Measurements from ENCODE around the gene SLITRK1. TPM values are rescaled to one million over a fixed set of nuclear protein-coding genes. Genes with fewer than 3 reads are reported as not detected.

The SLITRK1 gene
- polyA plus RNA-seq, 1 donor (not counting 4 experiments of a cell fraction or from before 2014, with no cell fraction given): not detected

DNA sequence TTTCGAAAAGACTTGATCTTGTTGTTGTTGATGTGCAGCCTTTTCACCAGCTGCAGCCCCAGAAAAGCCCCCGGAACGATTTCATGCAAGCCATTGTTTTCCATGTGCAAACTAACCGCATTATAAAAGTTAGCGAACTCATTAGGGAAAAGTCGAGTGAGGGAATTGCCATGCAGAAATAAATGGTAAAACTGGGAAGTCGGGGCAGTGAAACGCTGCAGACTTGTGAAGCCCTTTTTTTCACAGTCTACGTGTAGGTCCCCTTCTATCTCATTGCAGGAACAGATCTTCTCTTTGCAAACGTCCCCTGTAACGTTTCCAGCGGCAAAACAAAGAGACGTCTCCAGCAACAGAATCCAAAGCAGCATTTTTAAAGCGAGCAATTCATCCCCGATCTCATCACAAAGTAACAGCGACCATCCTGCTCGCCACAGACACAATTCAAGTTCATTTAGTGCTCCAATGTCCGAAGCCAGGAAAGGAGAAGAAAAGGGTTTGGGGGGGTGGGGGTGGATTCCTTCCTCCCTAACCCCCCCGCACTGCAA is 1.1 kb downstream of the SLITRK1 start:
- dilution Hi-C loops (cut with MboI; ENCODE audit: extremely low pct_ligation_motif_present, low sequenced_read_pairs): no loop called here
- Histone ChIP-seq H3K4me2 (ENCODE audit: control insufficient read depth, extremely low read depth, insufficient read depth, low read depth, low read length) (peak overlapping the region; percentile 72), H3K27me3 (ENCODE audit: control insufficient read depth, extremely low read depth, insufficient read depth, low read length) (peaks cover 56% of the 10 kb centered on the region)

DNA sequence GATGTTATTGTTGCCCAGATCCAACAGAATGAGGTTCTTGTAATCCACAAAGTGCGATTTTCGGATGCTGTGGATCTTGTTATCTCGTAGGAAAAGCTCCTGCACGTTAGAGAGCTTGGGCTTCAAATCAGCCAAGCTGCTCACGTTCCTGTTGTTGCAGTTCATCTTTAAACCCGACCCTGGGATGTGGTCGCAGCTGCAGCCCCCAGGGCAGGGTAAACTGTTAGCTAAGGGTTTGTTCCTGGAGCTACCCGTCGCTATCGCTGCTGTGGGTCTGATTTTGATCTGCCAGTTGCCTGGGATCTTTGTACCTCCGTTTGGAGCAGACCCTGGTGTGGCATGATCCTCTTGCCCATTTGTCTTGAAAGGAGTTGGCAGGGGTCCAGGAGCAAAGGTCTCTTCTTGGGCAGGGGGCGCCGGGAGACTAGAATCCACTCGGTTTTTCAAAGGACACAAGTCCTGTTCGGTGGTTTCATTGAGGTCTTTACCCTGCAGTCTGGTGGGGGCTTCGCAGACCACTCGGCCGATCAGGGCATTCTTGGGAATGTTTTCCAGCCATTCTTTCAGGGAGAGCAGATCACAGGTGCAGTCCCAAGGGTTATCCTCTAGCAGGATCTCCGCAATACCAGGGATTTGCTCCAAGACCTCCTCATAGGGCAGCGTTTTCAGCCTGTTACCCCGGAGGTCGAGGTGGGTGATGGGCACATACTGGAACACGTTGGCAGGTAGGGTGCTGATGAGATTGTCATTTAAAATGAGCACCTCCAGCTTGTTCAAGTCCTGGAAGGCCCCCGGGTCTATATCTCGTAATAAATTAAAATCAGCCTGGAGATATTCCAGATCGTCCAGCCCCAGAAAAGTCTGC is 1.8 kb downstream of the SLITRK1 start:
- H3K27ac ChIP-seq (ENCODE audit: control insufficient read depth, insufficient read depth, low read length): no peak overlapping the region
- TF ChIP-seq, protein P1, sequence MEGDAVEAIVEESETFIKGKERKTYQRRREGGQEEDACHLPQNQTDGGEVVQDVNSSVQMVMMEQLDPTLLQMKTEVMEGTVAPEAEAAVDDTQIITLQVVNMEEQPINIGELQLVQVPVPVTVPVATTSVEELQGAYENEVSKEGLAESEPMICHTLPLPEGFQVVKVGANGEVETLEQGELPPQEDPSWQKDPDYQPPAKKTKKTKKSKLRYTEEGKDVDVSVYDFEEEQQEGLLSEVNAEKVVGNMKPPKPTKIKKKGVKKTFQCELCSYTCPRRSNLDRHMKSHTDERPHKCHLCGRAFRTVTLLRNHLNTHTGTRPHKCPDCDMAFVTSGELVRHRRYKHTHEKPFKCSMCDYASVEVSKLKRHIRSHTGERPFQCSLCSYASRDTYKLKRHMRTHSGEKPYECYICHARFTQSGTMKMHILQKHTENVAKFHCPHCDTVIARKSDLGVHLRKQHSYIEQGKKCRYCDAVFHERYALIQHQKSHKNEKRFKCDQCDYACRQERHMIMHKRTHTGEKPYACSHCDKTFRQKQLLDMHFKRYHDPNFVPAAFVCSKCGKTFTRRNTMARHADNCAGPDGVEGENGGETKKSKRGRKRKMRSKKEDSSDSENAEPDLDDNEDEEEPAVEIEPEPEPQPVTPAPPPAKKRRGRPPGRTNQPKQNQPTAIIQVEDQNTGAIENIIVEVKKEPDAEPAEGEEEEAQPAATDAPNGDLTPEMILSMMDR (optimal IDR thresholded peaks at IDR 0.05 in 1 of 3, IDR thresholded peaks at IDR 0.05 in 1 of 3, conservative IDR thresholded peaks at IDR 0.05 in 1 of 3; ENCODE audit: extremely low read depth in 1 of 3, insufficient read depth in 2 of 3, low read length in 3 of 3): no peak
- peak; percentile 40 for TF ChIP-seq EZH2 (IDR thresholded peaks at IDR 0.05; ENCODE audit: low read length)
- dilution Hi-C loops (cut with MboI; ENCODE audit: extremely low pct_ligation_motif_present, low sequenced_read_pairs): no loop called here

More for the DNA sequence above, 1.1 kb downstream of the SLITRK1 start:
- no peak for TF ChIP-seq EZH2 (IDR thresholded peaks at IDR 0.05; ENCODE audit: low read length)
- TF ChIP-seq, protein P1 (optimal IDR thresholded peaks at IDR 0.05 in 1 of 3, IDR thresholded peaks at IDR 0.05 in 1 of 3, conservative IDR thresholded peaks at IDR 0.05 in 1 of 3; ENCODE audit: extremely low read depth in 1 of 3, insufficient read depth in 2 of 3, low read length in 3 of 3): no peak
- peak overlapping the region in 2 of 3 experiments; percentile 30 to 36 for H3K4me3 ChIP-seq (ENCODE audit: control insufficient read depth in 2 of 3, extremely low read depth in 1 of 3, insufficient read depth in 2 of 3, low read depth in 1 of 3, low read length in 3 of 3)
- H3K9me1 ChIP-seq (ENCODE audit: control insufficient read depth, extremely low read depth, insufficient read depth, low read length): no peaks in the 10 kb centered on the region
- no peak overlapping the region for H3K9ac ChIP-seq (ENCODE audit: control insufficient read depth, extremely low read depth, insufficient read depth, low read length)
- H3K4me1 ChIP-seq (ENCODE audit: control insufficient read depth, extremely low read depth, insufficient read depth, low read length): peaks cover 17% of the 10 kb centered on the region
- no peaks in the 10 kb centered on the region for H3K9me3 ChIP-seq (ENCODE audit: control insufficient read depth, low read depth, low read length)
- H2AFZ ChIP-seq (ENCODE audit: control insufficient read depth, low read length): no peak overlapping the region
- H3K79me2 ChIP-seq (ENCODE audit: control insufficient read depth, insufficient read depth, low read length): no peaks in the 10 kb centered on the region
- no peaks in the 10 kb centered on the region for H4K20me1 ChIP-seq (ENCODE audit: control insufficient read depth, extremely low read depth, insufficient read depth, low read length)
- H3K27ac ChIP-seq (ENCODE audit: control insufficient read depth, insufficient read depth, low read length): no peak overlapping the region
- DNase-seq (ENCODE audit: low read depth, low spot score) (no peak), FAIRE-seq (no peak)
- H3K36me3 ChIP-seq (ENCODE audit: control insufficient read depth in 2 of 2, extremely low read depth in 1 of 2, insufficient read depth in 2 of 2, low read length in 2 of 2): no peaks in the 10 kb centered on the region

More for the DNA sequence above, 1.8 kb downstream of the SLITRK1 start:
- H3K4me3 ChIP-seq (ENCODE audit: control insufficient read depth in 2 of 3, extremely low read depth in 1 of 3, insufficient read depth in 2 of 3, low read depth in 1 of 3, low read length in 3 of 3): no peak overlapping the region
- no peaks in the 10 kb centered on the region for H3K79me2 ChIP-seq (ENCODE audit: control insufficient read depth, insufficient read depth, low read length)
- no peaks in the 10 kb centered on the region for H3K9me3 ChIP-seq (ENCODE audit: control insufficient read depth, low read depth, low read length)
- DNase-seq (ENCODE audit: low read depth, low spot score) (no peak), FAIRE-seq (no peak)
- peaks cover 56% of the 10 kb centered on the region for H3K27me3 ChIP-seq (ENCODE audit: control insufficient read depth, extremely low read depth, insufficient read depth, low read length)
- peaks cover 17% of the 10 kb centered on the region for H3K4me1 ChIP-seq (ENCODE audit: control insufficient read depth, extremely low read depth, insufficient read depth, low read length)
- H3K4me2 ChIP-seq (ENCODE audit: control insufficient read depth, extremely low read depth, insufficient read depth, low read depth, low read length): peak overlapping the region; percentile 72
- H3K36me3 ChIP-seq (ENCODE audit: control insufficient read depth in 2 of 2, extremely low read depth in 1 of 2, insufficient read depth in 2 of 2, low read length in 2 of 2): no peaks in the 10 kb centered on the region
- H2AFZ ChIP-seq (ENCODE audit: control insufficient read depth, low read length): no peak overlapping the region
- H3K9ac ChIP-seq (ENCODE audit: control insufficient read depth, extremely low read depth, insufficient read depth, low read length): no peak overlapping the region
- no peaks in the 10 kb centered on the region for H3K9me1 ChIP-seq (ENCODE audit: control insufficient read depth, extremely low read depth, insufficient read depth, low read length)
- no peaks in the 10 kb centered on the region for H4K20me1 ChIP-seq (ENCODE audit: control insufficient read depth, extremely low read depth, insufficient read depth, low read length)

Data from keratinocyte (primary cell).